WTC11 (cell line): ENCODE measurements around the gene RWDD1. TPM values are rescaled to one million over a fixed set of nuclear protein-coding genes. Genes with fewer than 3 reads are reported as not detected.

Experiments
- ATAC-seq: fragments of 200-7000 bp; cut with Tn5 transposase; 2 replicates; pipeline ENCODE4 v1.10.0; 2021; ENCODE audit warnings: mild to moderate bottlenecking, moderate library complexity
- CTCF ChIA-PET: fragments of 300-600 bp; sonication (Branson Sonifier 250); formaldehyde crosslinking; loops from one replicate; lab custom pipeline; 2021; ENCODE audit warnings: antibody characterized with exemption; lab: Charles Lee
- POLR2A ChIA-PET: fragments of 350-600 bp; sonication (Branson Sonifier 250); formaldehyde crosslinking; loops from one replicate; lab custom pipeline; 2021; ENCODE audit warnings: antibody characterized with exemption; lab: Charles Lee
- DNase-seq: peaks from one replicate; pipeline ENCODE4 v3.0.0; 2021; ENCODE audit warnings: low spot score
- H3K27ac Mint-ChIP-seq: 2 replicates; pipeline ENCODE4 v1.8.0; 2021; ENCODE audit warnings: mixed read lengths
- H3K27me3 Mint-ChIP-seq: 2 replicates; pipeline ENCODE4 v1.8.0; 2021; ENCODE audit warnings: low read depth, mild to moderate bottlenecking, moderate library complexity, mixed read lengths
- H3K36me3 Mint-ChIP-seq: 2 replicates; pipeline ENCODE4 v1.8.0; 2021; ENCODE audit warnings: mixed read lengths
- H3K4me1 Mint-ChIP-seq: 2 replicates; pipeline ENCODE4 v1.8.0; 2022; ENCODE audit warnings: mixed read lengths
- H3K4me3 Mint-ChIP-seq: 2 replicates; pipeline ENCODE4 v1.8.0; 2021; ENCODE audit warnings: mild to moderate bottlenecking, moderate library complexity, mixed read lengths
- H3K9me3 Mint-ChIP-seq: 2 replicates; pipeline ENCODE4 v1.8.0; 2021; ENCODE audit warnings: mixed read lengths
- ARID4B ChIP-seq: sonication (generic); formaldehyde crosslinking; IDR thresholded peaks from 2 replicates; pipeline ENCODE4 v1.8.0; 2023; ENCODE audit warnings: missing genetic modification reagents, mild to moderate bottlenecking, borderline replicate concordance
- ATF2 ChIP-seq: sonication (generic); formaldehyde crosslinking; IDR thresholded peaks from 2 replicates; pipeline ENCODE4 v1.8.1; 2022; ENCODE audit warnings: low read depth, missing genetic modification reagents, borderline replicate concordance
- ELF4 ChIP-seq: sonication (generic); formaldehyde crosslinking; IDR thresholded peaks from 2 replicates; pipeline ENCODE4 v1.8.1; 2022; ENCODE audit warnings: low read depth, mild to moderate bottlenecking, moderate library complexity, missing genetic modification reagents
- EMX1 ChIP-seq: fragments of 250-450 bp; sonication (Bioruptor Pico); IDR thresholded peaks from 2 replicates; pipeline ENCODE4 v1.8.0; 2021; ENCODE audit warnings: mild to moderate bottlenecking
- ERG ChIP-seq: fragments of 250-450 bp; sonication (Bioruptor Pico); IDR thresholded peaks from 2 replicates; pipeline ENCODE4 v1.8.0; 2021; ENCODE audit warnings: mild to moderate bottlenecking
- FOXJ3 ChIP-seq: sonication (generic); formaldehyde crosslinking; IDR thresholded peaks from 2 replicates; pipeline ENCODE4 v1.9.0; 2021; ENCODE audit warnings: missing genetic modification reagents, mild to moderate bottlenecking, borderline replicate concordance
- FOXK1 ChIP-seq: sonication (generic); formaldehyde crosslinking; IDR thresholded peaks from 2 replicates; pipeline ENCODE4 v1.8.0; 2022; ENCODE audit warnings: mild to moderate bottlenecking, moderate library complexity, missing genetic modification reagents
- NR2C2 ChIP-seq: sonication (generic); formaldehyde crosslinking; IDR thresholded peaks from 2 replicates; pipeline ENCODE4 v1.8.0; 2022; ENCODE audit warnings: mild to moderate bottlenecking, missing genetic modification reagents
- SMAD4 ChIP-seq: sonication (generic); formaldehyde crosslinking; IDR thresholded peaks from 2 replicates; pipeline ENCODE4 v1.8.0; 2022; ENCODE audit warnings: mild to moderate bottlenecking, missing genetic modification reagents
- SP1 ChIP-seq: sonication (generic); formaldehyde crosslinking; conservative IDR thresholded peaks from 2 replicates; pipeline ENCODE4 v1.8.1; 2022; ENCODE audit warnings: missing genetic modification reagents
- ZBTB21 ChIP-seq: sonication (generic); formaldehyde crosslinking; IDR thresholded peaks from 2 replicates; pipeline ENCODE4 v1.8.1; 2023; ENCODE audit warnings: mild to moderate bottlenecking, missing genetic modification reagents, borderline replicate concordance
- ZNF121 ChIP-seq: sonication (generic); formaldehyde crosslinking; IDR thresholded peaks from 2 replicates; pipeline ENCODE4 v1.8.0; 2023; ENCODE audit warnings: missing genetic modification reagents
- ZNF219 ChIP-seq: sonication (generic); formaldehyde crosslinking; IDR thresholded peaks from 2 replicates; pipeline ENCODE4 v1.8.0; 2023; ENCODE audit warnings: missing genetic modification reagents, mild to moderate bottlenecking, borderline replicate concordance
- ZNF396 ChIP-seq: fragments of 250-450 bp; sonication (Bioruptor Pico); IDR thresholded peaks from 2 replicates; pipeline ENCODE4 v1.8.0; 2021; ENCODE audit warnings: mild to moderate bottlenecking, moderate library complexity, borderline replicate concordance
- ZNF416 ChIP-seq: fragments of 250-450 bp; sonication (Bioruptor Pico); IDR thresholded peaks from 2 replicates; pipeline ENCODE4 v1.9.0; 2021; ENCODE audit warnings: mild to moderate bottlenecking, inconsistent platforms
- ZNF512 ChIP-seq: sonication (generic); formaldehyde crosslinking; IDR thresholded peaks from 2 replicates; pipeline ENCODE4 v1.8.1; 2022; ENCODE audit warnings: missing genetic modification reagents, borderline replicate concordance
- ZNF671 ChIP-seq: fragments of 250-450 bp; sonication (Bioruptor Pico); IDR thresholded peaks from 2 replicates; pipeline ENCODE4 v1.8.0; 2021; ENCODE audit warnings: mild to moderate bottlenecking
- total RNA-seq: library from RNA; stranded (reverse); gene quantifications from 3 replicates; pipeline ENCODE4 v1.2.3, GENCODE V29; 2021

The RWDD1 gene
- total RNA-seq, 1 experiment from 2014 or later, result 33.8 TPM

GRCh38 chr6:116615937-116616736 is 44.8 kb downstream of the RWDD1 start, which contains the start of gene RSPH4A (continued):
- no peak for TF ChIP-seq ATF2 (CRISPR knock-in tag)
- TF ChIP-seq FOXK1 (CRISPR knock-in tag), result 0 out of 2 replicates have a peak, but pooled peaks have one; percentile 26
- TF ChIP-seq ZBTB21, result 0 out of 2 replicates have a peak, but pooled peaks have one; percentile 46
- TF ChIP-seq ARID4B (CRISPR knock-in tag), result no peak
- no peak for TF ChIP-seq SMAD4
- no peak for TF ChIP-seq ELF4 (CRISPR knock-in tag)
- TF ChIP-seq SP1 (CRISPR knock-in tag), result peak; percentile 56; the same call in 1 of the 2 replicates
- TF ChIP-seq ZNF219 (CRISPR knock-in tag), result no peak
- no peak for TF ChIP-seq ZNF671 (CRISPR knock-in tag)
- peak; percentile 62; the same call in 1 of the 2 replicates for TF ChIP-seq ERG (CRISPR knock-in tag)
- TF ChIP-seq ZNF396 (CRISPR knock-in tag), result no peak
- TF ChIP-seq FOXJ3 (CRISPR knock-in tag), result no peak
- TF ChIP-seq ZNF512 (CRISPR knock-in tag), result no peak
- TF ChIP-seq EMX1 (CRISPR knock-in tag), result no peak
- no peak for TF ChIP-seq ZNF416 (CRISPR knock-in tag)
- TF ChIP-seq, all 79 proteins: peak for 6

GRCh38 chr6:116616737-116617053 is 45.4 kb downstream of the RWDD1 start:
- peak; percentile 28 for DNase-seq
- Mint-ChIP-seq H3K9me3 (no peaks in the 10 kb centered on the region), H3K4me3 (peak overlapping the region; percentile 97), H3K36me3 (no peaks in the 10 kb centered on the region), H3K27me3 (peaks cover 28% of the 10 kb centered on the region), H3K4me1 (peaks cover 10% of the 10 kb centered on the region), H3K27ac (no peak overlapping the region)
- ChIA-PET POLR2A (interaction anchor here (0.5 to 1.4 kb wide), 4 partner anchors 10 to 78 kb away, joined by 3 read pairs; no protein-coding TSS in a partner anchor), CTCF (interaction anchor here (0.6 to 1.6 kb wide), 8 partner anchors 11 to 399 kb away, joined by 3 to 6 read pairs (median 3); no protein-coding TSS in a partner anchor)
- TF ChIP-seq ZNF121 (CRISPR knock-in tag) (peak; percentile 84), NR2C2 (CRISPR knock-in tag) (no peak)
- ATAC-seq, result peak; percentile 10
